ENCODE results near the gene STK25. TPM values are rescaled to one million over a fixed set of nuclear protein-coding genes. Genes with fewer than 3 reads are reported as not detected.

STK25 gene
- total and polyA plus RNA-seq, 2 donors (not counting 1 experiment from before 2014, with no cell fraction given): 183 to 378 TPM

DNA sequence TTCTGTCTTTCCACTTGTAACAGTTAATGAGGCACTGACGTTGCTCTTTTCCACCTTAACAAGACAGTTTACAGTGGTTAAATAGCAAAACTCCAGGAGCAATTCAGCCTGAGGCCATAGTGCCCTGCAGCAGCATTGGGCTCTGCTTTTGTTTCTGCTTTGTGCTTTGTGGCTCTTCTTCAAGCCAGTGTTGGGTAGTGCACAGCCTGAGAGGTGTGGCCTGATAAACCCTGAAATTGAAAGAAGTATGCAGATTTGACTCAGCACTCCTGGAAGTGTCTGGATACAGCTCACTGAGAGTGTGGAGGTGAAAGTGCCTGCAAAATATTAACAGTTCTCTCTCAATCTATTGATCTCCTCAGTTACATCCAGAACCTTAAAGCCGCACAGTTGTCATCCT is 63.0 kb downstream of the STK25 start:
- Histone ChIP-seq H3K27ac (ENCODE audit: low read length in 2 of 2) (no peak overlapping the region), H3K79me2 (ENCODE audit: control insufficient read depth, insufficient read depth, low read length) (no peaks in the 10 kb centered on the region), H3K9ac (ENCODE audit: low read length) (no peak overlapping the region), H3K4me2 (replicated peaks; ENCODE audit: low read depth, low read length, poor library complexity, severe bottlenecking) (no peak overlapping the region), H4K20me1 (ENCODE audit: control insufficient read depth, insufficient read depth, low read length, poor library complexity, severe bottlenecking) (peaks cover 64% of the 10 kb centered on the region), H3K9me3 (ENCODE audit: control extremely low read depth in 1 of 3, control insufficient read depth in 2 of 3, insufficient read depth in 1 of 3, low read length in 2 of 3) (no peaks in the 10 kb centered on the region), H3K4me3 (ENCODE audit: control extremely low read depth in 1 of 5, extremely low read depth in 1 of 5, insufficient read depth in 1 of 5, low read depth in 2 of 5, low read length in 4 of 5) (no peak overlapping the region), H3K4me1 (ENCODE audit: control insufficient read depth in 2 of 2, insufficient read depth in 2 of 2, low read length in 2 of 2) (peaks cover 13 to 17% of the 10 kb centered on the region in 2 donors), H2AFZ (ENCODE audit: insufficient read depth, low read depth, low read length, poor library complexity, severe bottlenecking) (no peak overlapping the region), H3K27me3 (replicated peaks in 1 of 4; ENCODE audit: control extremely low read depth in 1 of 4, control insufficient read depth in 3 of 4, insufficient read depth in 4 of 4, low read length in 3 of 4) (peaks cover 0 to 10% (median 5%) of the 10 kb centered on the region in 4 experiments), H3K36me3 (replicated peaks in 1 of 2; ENCODE audit: control extremely low read depth in 1 of 2, control insufficient read depth in 1 of 2, extremely low read depth in 1 of 2, insufficient read depth in 2 of 2, low read length in 1 of 2) (peaks cover 3 to 59% of the 10 kb centered on the region in 2 experiments)
- intact Hi-C loops (cut with micrococcal nuclease): no loop called here
- TF ChIP-seq EZH2 (IDR thresholded peaks at IDR 0.05; ENCODE audit: borderline replicate concordance, insufficient read depth, low read depth, low read length, poor library complexity, severe bottlenecking) (no peak), CTCF (IDR thresholded peaks at IDR 0.05) (no peak)
- H3K27ac Mint-ChIP-seq: no peak overlapping the region
- CTCF ChIA-PET: no interaction called here
- DNase-seq: no peak
- no peaks in the 10 kb centered on the region for H3K9me3 Mint-ChIP-seq (ENCODE audit: insufficient read depth)
- H3K4me3 Mint-ChIP-seq: no peak overlapping the region
- 100% methylated on average over 2 of the region's 2 CpGs for WGBS (ENCODE audit: insufficient coverage)
- H3K27me3 Mint-ChIP-seq: no peaks in the 10 kb centered on the region
- ATAC-seq (ENCODE audit: low read depth): no peak
- peaks cover 14% of the 10 kb centered on the region for H3K4me1 Mint-ChIP-seq
- POLR2A ChIA-PET: no interaction called here

DNA sequence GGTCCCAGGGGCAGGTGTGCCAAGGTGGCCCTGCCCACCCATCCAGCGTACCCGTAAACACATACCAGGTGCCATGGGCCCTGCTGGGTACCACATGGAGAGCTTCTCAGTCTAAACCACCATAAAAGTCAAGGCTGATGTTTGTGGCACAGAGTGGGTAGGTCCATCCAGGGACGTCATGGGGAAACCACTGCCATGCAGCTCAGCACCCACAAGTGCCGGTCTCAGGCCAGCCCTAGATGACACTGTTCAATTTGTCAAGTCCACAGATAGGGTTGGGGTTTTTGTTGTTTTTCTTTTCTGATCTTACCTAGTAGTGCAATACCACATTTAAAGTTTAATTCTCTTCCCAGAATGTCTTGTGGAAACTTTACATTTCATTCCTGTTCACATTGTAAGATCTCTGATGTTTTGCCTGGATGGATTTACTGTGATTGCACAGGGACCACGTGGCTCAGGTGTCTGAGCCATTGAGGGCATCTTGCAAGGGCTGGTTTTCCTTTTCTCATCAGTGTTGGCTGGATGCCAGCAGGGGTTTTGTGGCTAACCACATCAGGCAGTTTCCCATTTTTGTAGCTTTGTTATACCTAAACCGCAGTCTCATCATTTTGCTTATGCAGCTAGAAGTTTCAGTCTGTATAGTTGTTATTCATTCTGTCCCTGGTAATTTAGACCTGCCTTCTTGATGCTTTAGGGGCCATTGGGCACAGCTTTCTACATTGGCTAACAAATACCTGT is 64.7 kb downstream of the STK25 start:
- H3K27ac ChIP-seq (ENCODE audit: low read length in 2 of 2): no peak overlapping the region
- Mint-ChIP-seq H3K27ac (peak overlapping the region; percentile 74), H3K9me3 (ENCODE audit: insufficient read depth) (no peaks in the 10 kb centered on the region), H3K27me3 (no peaks in the 10 kb centered on the region), H3K4me3 (peak overlapping the region; percentile 2), H3K4me1 (peaks cover 14% of the 10 kb centered on the region)
- peak overlapping the region; percentile 20 for H3K4me2 ChIP-seq (replicated peaks; ENCODE audit: low read depth, low read length, poor library complexity, severe bottlenecking)
- TF ChIP-seq EZH2 (IDR thresholded peaks at IDR 0.05; ENCODE audit: borderline replicate concordance, insufficient read depth, low read depth, low read length, poor library complexity, severe bottlenecking) (no peak), CTCF (IDR thresholded peaks at IDR 0.05) (no peak)
- peaks cover 13 to 17% of the 10 kb centered on the region in 2 donors for H3K4me1 ChIP-seq (ENCODE audit: control insufficient read depth in 2 of 2, insufficient read depth in 2 of 2, low read length in 2 of 2)
- peaks cover 3 to 70% of the 10 kb centered on the region in 2 experiments for H3K36me3 ChIP-seq (replicated peaks in 1 of 2; ENCODE audit: control extremely low read depth in 1 of 2, control insufficient read depth in 1 of 2, extremely low read depth in 1 of 2, insufficient read depth in 2 of 2, low read length in 1 of 2)
- H3K79me2 ChIP-seq (ENCODE audit: control insufficient read depth, insufficient read depth, low read length): no peaks in the 10 kb centered on the region
- peak; percentile 79 for DNase-seq
- ChIA-PET POLR2A (no interaction called here), CTCF (no interaction called here)
- no peaks in the 10 kb centered on the region for H3K9me3 ChIP-seq (ENCODE audit: control extremely low read depth in 1 of 3, control insufficient read depth in 2 of 3, insufficient read depth in 1 of 3, low read length in 2 of 3)
- no peak overlapping the region for H2AFZ ChIP-seq (ENCODE audit: insufficient read depth, low read depth, low read length, poor library complexity, severe bottlenecking)
- H3K27me3 ChIP-seq (replicated peaks in 1 of 4; ENCODE audit: control extremely low read depth in 1 of 4, control insufficient read depth in 3 of 4, insufficient read depth in 4 of 4, low read length in 3 of 4): peaks cover 0 to 10% (median 5%) of the 10 kb centered on the region in 4 experiments
- H3K4me3 ChIP-seq (ENCODE audit: control extremely low read depth in 1 of 5, extremely low read depth in 1 of 5, insufficient read depth in 1 of 5, low read depth in 2 of 5, low read length in 4 of 5): no peak overlapping the region
- ATAC-seq (ENCODE audit: low read depth): peak; percentile 62
- no peak overlapping the region for H3K9ac ChIP-seq (ENCODE audit: low read length)
- peaks cover 70% of the 10 kb centered on the region for H4K20me1 ChIP-seq (ENCODE audit: control insufficient read depth, insufficient read depth, low read length, poor library complexity, severe bottlenecking)
- 61% methylated on average over 3 of the region's 6 CpGs for WGBS (ENCODE audit: insufficient coverage)
- intact Hi-C loops (cut with micrococcal nuclease): no loop called here
